Gastroesophageal sphincter (tissue), 3 donors: ENCODE data around the gene GLRX5.

Source experiments
- EP300 ChIP-seq: sonication (generic); formaldehyde crosslinking; IDR thresholded peaks from one replicate; pipeline ENCODE4 v1.6.1; 2017; ENCODE audit warnings: antibody characterized with exemption, mild to moderate bottlenecking
- POLR2A ChIP-seq, 2 donors: fragments of 450-650 bp; IDR thresholded peaks; one replicate each; pipeline ENCODE4 v1.6.1; 2017; ENCODE audit warnings: antibody characterized with exemption in 2 of 2, mild to moderate bottlenecking in 2 of 2, moderate library complexity in 1 of 2
- TF ChIP-seq, protein P1 (sequence below), 4 experiments: fragments of 200-600 bp in 2 of 4; fragments of 450-650 bp in 2 of 4; sonication (generic) in 1 of 4; IDR thresholded peaks; one replicate each; pipeline ENCODE4 v1.5.1; 2017 to 2019; ENCODE audit warnings: antibody characterized with exemption in 4 of 4, mild to moderate bottlenecking in 2 of 4, moderate library complexity in 2 of 4

DNA sequence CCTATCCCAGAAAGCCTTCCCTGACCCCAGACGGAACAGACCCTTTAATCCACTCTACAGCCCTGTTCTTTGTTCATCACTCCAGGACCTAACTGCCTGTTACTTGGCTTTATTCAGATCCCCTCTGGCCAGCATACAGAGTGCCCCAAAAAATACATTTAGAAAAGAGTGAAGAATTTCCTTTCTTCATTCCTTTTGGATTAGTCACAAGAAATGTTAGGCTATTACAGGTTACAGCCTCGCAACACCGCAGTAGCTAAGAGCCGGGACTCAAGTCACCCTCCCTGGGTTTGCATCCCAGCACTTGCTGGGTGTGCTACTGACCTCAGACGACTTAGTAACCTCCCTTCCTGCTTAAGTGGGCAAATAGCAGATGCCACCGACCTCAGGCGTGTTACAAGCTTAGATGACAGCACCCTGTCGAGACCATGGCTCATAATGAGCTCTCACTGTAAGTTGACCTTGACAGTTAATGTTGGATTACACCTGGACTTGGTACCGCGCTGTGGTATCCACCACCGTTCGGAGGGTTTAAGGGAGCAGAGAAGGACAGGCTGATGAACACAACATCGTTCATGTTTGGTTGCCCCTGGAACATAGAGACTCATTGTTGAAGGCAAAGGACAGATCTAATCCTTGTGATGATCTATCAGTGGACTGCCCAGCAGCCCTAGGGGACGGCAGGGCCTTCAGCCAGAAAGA is 12.9 kb downstream of the GLRX5 start:
- TF ChIP-seq, protein P1, sequence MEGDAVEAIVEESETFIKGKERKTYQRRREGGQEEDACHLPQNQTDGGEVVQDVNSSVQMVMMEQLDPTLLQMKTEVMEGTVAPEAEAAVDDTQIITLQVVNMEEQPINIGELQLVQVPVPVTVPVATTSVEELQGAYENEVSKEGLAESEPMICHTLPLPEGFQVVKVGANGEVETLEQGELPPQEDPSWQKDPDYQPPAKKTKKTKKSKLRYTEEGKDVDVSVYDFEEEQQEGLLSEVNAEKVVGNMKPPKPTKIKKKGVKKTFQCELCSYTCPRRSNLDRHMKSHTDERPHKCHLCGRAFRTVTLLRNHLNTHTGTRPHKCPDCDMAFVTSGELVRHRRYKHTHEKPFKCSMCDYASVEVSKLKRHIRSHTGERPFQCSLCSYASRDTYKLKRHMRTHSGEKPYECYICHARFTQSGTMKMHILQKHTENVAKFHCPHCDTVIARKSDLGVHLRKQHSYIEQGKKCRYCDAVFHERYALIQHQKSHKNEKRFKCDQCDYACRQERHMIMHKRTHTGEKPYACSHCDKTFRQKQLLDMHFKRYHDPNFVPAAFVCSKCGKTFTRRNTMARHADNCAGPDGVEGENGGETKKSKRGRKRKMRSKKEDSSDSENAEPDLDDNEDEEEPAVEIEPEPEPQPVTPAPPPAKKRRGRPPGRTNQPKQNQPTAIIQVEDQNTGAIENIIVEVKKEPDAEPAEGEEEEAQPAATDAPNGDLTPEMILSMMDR (IDR thresholded peaks at IDR 0.05), result no peak
- no peak for TF ChIP-seq POLR2A (IDR thresholded peaks at IDR 0.05)
- no peak for TF ChIP-seq EP300
